ENCODE data around the gene SORL1.

SORL1 gene

GRCh38 chr11:121455115-121455514 is 3.0 kb downstream of the SORL1 start:
- no peak for DNase-seq

DNA sequence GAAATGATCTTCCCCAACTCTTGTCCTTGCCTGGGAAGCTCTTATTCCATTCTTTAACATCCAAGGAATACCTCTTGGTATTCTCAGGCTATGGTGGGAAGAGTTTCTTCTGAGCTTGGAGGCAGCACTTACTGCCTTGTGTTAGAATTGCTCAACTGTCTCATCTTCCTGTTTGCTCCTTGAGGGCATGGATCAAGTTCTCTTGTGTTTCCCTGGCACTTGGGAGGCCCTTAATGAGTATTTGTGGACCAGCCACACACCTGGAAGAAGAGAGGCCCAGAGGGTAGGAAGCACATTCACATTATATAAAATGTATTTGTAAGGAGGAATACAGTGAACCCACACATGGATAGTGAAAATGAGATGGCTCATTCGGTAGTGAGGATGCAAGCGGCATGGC is 4.0 kb downstream of the SORL1 start:
- DNase-seq, result no peak

GRCh38 chr11:121456816-121457431 is 4.8 kb downstream of the SORL1 start:
- DNase-seq, result no peak

DNA sequence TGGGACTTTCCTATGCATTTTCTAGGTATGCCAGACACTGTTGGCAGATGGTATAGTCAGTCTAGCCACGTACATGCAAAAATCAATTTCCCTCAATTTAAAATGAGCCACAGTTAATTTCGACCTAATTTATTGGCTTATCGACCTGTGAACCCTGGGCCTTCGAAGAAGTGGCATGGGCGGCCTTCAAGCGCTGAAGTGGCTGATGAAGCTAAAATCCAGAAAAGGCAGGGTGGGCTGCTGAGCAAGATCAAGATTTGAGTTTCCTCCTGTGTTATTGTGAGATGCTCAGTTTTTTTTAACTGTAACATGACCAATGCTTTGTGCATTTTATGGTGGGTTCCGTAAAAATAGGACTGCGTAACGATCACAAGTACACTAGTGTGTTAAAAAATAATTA is 6.4 kb downstream of the SORL1 start:
- DNase-seq, result no peak

- no peak for DNase-seq
Measured at GRCh38 chr11:121459413-121460017, 7.4 kb downstream of the SORL1 start.

GRCh38 chr11:121460941-121461514 is 8.9 kb downstream of the SORL1 start:
- no peak for DNase-seq

- DNase-seq, result no peak
Measured at GRCh38 chr11:121461843-121462242, 9.7 kb downstream of the SORL1 start.

DNA sequence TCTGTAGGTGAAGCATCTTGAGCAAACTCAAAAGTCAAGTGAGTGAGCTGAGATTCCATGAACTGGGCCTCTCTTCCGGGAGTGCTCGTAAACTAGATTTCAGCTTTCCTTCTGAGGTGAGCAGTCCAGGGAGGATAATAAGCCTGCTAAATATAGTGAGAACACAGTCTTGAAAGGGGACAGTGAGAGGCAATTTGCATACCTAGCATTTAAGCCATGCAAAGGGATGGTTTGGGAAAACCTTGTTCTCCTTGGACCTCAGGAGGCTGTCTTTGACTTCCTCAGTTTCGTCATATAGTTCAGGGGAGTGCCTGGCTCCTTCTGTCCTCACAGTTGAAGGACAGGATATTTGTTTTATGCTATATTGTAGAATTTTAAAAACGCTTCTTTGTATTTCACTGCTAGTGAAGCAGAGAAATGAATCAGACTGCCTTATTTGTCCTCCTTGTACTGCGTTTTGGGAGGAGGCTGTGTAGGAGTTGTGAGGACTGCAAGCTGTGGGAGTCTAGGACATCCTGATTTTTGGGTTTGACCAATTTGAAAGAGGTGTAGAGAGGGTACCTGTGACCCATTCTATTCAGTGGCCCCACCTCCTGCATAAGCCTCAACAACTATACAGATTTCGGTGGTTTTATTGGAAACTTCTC is 11.7 kb downstream of the SORL1 start:
- DNase-seq, result no peak

DNA sequence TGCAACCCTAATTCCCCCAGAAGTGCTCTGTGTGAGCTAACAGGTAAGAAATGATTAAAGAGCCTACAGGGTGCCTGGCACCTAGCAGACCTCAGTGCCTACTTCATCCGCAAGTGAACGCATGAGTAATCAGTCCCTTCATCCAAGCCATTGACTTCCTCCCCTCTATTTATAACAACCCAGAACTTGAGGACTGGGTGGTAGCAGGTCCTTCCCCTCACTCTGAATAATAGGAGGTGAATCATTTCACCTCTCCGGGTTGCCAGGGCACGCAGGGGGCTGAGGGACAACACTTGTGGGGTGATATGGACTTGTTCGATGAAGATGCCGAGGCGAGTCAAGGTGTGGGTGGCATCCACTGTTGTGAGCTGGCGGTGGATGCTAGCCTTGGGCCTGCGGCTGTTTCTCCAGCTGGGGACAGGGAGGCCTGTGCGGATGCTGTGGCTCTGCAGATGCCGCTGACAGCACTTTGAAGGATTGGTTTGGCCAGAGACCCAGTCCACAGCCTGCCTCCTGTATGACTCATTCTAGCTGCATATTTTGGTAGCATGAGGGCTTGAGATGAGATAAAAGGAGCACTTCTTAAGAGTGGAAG is 12.3 kb downstream of the SORL1 start:
- DNase-seq, result peak; percentile 92

GRCh38 chr11:121465709-121466062 is 13.6 kb downstream of the SORL1 start:
- no peak for DNase-seq

- peak; percentile 98 for DNase-seq
Measured at GRCh38 chr11:121466063-121466794, 14.1 kb downstream of the SORL1 start.

GRCh38 chr11:121467471-121467870 is 15.4 kb downstream of the SORL1 start:
- DNase-seq, result no peak

- no peak for DNase-seq
Measured at GRCh38 chr11:121467965-121468364, 15.9 kb downstream of the SORL1 start.

- DNase-seq, result no peak
Measured at GRCh38 chr11:121469910-121470309, 17.8 kb downstream of the SORL1 start.

DNA sequence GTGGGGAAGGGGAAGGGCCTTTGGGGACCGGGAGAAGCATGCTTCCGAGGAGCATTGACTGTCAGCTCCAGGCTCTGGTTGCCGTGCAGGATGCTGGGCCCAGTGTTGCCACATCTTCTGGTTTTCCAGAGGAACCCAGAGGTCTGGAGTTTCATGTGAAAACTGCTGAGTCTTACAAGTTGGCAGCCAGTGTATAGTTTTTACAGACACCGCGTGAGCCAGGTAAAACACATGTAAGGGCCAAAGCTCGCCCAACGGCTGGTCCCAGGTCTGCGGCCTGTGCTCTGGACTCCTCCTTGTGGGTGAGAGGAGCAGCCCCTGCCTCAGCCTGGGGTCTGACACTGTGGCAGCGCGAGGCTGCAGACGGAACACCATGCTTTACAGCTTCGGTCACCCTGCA is 19.1 kb downstream of the SORL1 start:
- DNase-seq, result no peak

DNA sequence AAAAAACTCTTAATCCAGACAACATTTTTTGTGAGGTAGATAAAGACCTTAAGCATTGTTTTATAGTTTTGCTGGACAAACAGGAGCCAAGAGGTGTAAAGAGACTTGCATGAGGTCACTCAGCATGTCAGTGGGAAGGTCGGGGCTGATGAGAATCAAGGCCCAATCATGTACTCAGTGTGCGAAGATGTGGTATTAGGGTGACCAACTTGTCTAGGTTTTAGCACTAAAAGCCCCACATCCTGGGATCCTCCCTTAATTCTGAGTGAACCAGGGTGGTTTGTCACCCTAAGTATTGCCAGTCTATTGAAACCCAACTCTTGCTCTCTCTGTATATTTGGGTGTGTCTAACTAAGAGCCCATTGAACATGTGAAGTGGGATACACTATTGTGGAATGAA is 20.2 kb downstream of the SORL1 start:
- no peak for DNase-seq

- DNase-seq, result peak; percentile 58
Measured at GRCh38 chr11:121473064-121473777, 21.1 kb downstream of the SORL1 start.

DNA sequence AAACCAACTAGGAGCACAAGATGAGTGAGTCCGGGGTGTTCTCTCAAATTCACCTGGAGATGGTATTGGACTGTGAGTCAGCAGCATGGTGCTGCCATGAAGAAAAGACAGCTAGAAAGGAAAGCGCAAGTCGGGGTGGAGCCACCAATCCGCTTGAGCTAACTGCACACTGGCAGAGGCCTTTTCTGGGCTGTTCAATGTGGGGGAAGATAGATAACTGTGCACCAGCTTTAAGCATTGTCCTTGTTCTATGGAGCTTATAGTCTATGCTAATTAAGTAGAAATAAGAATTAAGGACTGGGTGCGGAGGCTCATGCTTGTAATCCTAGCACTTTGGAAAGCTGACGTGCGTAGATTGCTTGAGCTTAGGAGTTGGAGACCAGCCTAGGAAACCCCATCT is 22.6 kb downstream of the SORL1 start:
- DNase-seq, result no peak

DNA sequence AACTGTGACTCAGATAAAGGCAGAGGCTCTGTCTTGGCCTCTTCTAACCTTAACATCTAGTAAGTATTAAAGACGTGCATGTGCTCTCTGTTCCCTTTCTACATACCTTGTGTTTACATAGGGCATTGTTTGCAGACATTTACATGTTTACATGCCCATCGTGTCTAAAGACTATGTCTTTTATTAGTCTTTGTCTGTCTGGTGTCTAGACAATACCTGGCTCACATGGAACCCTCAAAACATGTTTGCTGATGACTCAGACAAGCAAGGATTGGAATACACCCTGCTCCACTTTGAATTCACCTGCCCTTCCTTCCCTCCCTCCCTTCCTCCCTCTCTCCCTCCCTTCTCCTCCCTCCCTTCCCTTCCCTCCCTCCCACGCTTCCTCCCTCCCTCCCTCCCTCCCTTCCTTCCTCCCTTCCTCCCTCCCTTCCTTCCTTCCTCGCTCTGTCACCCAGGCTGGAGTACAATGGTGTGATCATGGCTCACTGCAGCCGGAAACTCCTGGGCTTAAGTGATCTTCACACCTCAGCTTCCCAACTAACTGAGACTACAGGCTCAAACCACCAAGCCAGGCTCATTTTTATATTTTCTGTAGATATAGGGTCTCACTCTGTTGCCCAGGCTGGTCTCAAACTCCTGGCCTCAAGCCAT is 24.4 kb downstream of the SORL1 start:
- DNase-seq, result no peak

GRCh38 chr11:121478226-121478894 is 26.2 kb downstream of the SORL1 start:
- DNase-seq, result no peak

Data from fibroblast of skin of right quadriceps (primary cell).